ENCODE data around the gene SLC38A5.

DNA sequence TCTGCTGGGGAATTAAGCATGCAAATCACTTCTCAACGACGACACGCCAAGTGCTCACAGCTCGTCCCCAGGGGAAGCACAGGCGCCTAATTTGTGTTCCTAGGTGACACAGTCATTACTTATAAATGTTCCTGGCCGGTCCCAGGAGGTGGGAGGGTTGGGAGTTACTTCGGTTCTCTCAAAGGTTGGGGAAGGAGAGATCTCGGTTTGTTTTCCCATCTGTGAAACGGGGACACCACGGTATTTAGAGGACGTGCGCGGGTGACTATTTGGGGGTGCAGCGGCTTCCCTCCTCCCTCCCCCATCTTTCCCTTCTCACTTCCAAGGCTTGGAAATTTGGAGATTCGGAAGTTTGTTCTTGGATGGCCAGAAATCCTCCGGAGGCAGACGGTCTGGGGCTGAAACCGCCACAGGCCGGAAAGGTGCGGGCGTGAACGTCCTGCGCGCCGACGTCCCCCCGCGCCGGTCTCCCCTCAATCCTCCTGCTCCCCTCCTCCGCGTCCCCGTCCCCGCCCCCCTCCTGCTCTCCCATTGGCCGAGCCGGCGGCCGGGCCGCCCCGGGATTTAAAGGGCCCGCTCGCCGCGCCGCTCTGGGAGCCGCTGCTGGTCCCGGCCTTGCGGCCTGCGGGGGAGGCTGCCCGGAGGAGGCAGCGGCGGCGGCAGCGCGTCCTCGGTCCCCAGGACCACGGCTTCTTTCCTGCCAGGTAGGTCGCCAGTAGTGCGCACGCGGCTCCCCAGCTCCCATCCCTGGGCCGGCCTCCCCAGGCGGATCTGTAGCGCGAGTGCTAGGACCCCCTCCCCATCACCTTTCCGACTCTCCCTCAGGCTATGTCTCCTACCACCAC, 38.6 kb upstream of the SLC38A5 start, which contains the start of gene PORCN:
- TF ChIP-seq, protein P1, sequence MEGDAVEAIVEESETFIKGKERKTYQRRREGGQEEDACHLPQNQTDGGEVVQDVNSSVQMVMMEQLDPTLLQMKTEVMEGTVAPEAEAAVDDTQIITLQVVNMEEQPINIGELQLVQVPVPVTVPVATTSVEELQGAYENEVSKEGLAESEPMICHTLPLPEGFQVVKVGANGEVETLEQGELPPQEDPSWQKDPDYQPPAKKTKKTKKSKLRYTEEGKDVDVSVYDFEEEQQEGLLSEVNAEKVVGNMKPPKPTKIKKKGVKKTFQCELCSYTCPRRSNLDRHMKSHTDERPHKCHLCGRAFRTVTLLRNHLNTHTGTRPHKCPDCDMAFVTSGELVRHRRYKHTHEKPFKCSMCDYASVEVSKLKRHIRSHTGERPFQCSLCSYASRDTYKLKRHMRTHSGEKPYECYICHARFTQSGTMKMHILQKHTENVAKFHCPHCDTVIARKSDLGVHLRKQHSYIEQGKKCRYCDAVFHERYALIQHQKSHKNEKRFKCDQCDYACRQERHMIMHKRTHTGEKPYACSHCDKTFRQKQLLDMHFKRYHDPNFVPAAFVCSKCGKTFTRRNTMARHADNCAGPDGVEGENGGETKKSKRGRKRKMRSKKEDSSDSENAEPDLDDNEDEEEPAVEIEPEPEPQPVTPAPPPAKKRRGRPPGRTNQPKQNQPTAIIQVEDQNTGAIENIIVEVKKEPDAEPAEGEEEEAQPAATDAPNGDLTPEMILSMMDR (IDR thresholded peaks at IDR 0.05; ENCODE audit: low read length) = no peak
- no peak for TF ChIP-seq EZH2 (IDR thresholded peaks at IDR 0.05; ENCODE audit: borderline replicate concordance, low read length)
